ENCODE data around the gene MCU. TPM values are rescaled to one million over a fixed set of nuclear protein-coding genes. Genes with fewer than 3 reads are reported as not detected.
"Not testable (repeated sequence)": the region's sequence is repeated elsewhere in the genome, so short reads cannot be mapped to it uniquely, and the experiment has no call there.

The MCU gene
- total and polyA plus RNA-seq, 7 donors = 32.4 to 118 (median 66.1) TPM

DNA sequence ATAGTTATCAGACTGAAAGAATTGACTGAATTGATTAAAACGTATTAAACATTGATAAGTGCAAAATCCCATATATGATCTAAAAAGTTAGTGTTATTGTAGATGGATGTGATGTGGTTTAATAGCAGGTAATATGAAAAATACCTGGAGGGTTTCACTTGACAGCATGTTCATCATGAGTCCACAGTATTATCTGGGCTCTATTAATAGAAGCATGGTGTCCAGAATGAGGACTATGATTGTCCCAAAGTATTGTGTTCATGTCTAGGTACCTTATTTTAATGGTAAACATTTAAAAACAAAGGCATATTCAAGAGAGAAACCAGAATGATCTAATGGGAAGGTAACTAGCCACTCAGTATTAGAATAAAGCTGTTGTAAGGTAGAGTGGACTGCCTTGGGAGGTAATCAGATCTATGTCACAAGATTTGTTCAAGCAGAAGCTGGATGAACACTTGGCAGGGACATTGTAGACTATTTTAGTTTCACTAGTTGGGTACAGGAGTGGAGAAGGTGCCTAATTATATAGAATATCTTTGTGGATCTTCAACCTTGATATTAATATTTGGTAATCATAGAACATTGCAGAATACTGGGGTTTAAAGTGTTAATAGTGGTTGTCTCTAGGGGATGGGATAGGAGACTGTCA, 43.5 kb downstream of the MCU start:
- no peak for DNase-seq
- 92 to 100% (median 94%) methylated on average over 1 of the region's 1 CpG for WGBS, 3 donors
- intact Hi-C loops (cut with DNase I) = loop anchor here in 1 of 2 donors (5.0 kb wide), 1 partner anchor 43 kb away; the partner anchor contains the start of gene MCU

GRCh38 chr10:72736176-72736827, 44.4 kb downstream of the MCU start:
- Histone ChIP-seq H3K27me3 (ENCODE audit: insufficient read depth in 3 of 3, low read length in 2 of 3) (no peaks in the 10 kb centered on the region), H3K4me3 (peak overlapping the region; percentile 34), H3K36me3 (ENCODE audit: insufficient read depth in 1 of 2, low read depth in 1 of 2) (no peaks in the 10 kb centered on the region), H3K4me1 (peaks cover 70% of the 10 kb centered on the region), H3K27ac (peak overlapping the region; percentile 84), H3K9me3 (no peaks in the 10 kb centered on the region)
- ATAC-seq = no peak
- intact Hi-C loops (cut with DNase I) = loop anchor here in 1 of 2 donors (5.0 kb wide), 1 partner anchor 44 kb away; the partner anchor contains the start of gene MCU
- DNase-seq = no peak
- WGBS, 3 donors = 25 to 41% (median 36%) methylated on average over 1 of the region's 1 CpG
- TF ChIP-seq, protein P1, sequence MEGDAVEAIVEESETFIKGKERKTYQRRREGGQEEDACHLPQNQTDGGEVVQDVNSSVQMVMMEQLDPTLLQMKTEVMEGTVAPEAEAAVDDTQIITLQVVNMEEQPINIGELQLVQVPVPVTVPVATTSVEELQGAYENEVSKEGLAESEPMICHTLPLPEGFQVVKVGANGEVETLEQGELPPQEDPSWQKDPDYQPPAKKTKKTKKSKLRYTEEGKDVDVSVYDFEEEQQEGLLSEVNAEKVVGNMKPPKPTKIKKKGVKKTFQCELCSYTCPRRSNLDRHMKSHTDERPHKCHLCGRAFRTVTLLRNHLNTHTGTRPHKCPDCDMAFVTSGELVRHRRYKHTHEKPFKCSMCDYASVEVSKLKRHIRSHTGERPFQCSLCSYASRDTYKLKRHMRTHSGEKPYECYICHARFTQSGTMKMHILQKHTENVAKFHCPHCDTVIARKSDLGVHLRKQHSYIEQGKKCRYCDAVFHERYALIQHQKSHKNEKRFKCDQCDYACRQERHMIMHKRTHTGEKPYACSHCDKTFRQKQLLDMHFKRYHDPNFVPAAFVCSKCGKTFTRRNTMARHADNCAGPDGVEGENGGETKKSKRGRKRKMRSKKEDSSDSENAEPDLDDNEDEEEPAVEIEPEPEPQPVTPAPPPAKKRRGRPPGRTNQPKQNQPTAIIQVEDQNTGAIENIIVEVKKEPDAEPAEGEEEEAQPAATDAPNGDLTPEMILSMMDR (IDR thresholded peaks at IDR 0.05) = no peak

More for the DNA sequence above, 43.5 kb downstream of the MCU start:
- peak; percentile 66 to 87 (median 82) for ATAC-seq
- Histone ChIP-seq H3K36me3 (ENCODE audit: insufficient read depth in 1 of 2, low read depth in 1 of 2) (no peaks in the 10 kb centered on the region), H3K27me3 (ENCODE audit: insufficient read depth in 3 of 3, low read length in 2 of 3) (no peaks in the 10 kb centered on the region), H3K9me3 (no peaks in the 10 kb centered on the region), H3K4me1 (peaks cover 66% of the 10 kb centered on the region), H3K4me3 (peak overlapping the region; percentile 34), H3K27ac (peak overlapping the region; percentile 84)
- TF ChIP-seq, protein P1 (IDR thresholded peaks at IDR 0.05) = no peak

DNA sequence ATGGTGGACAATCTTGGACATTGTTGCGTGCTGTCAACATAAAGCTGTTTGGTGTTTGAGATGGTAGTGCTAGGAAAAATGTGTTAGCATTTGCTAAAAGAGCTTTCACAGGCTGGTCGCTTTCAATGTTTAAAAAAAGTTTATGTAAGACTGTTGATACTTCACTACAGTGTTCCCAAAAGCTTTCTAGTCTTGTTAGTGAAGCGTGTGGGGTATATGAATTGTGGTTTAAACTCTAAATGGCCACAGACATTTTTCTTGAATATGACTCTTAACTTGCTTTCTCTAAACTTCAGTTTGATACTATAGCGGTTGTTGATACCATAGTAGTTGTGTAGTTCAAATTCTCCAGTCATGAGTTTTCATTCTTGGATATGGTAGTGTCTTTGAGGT, 44.9 kb downstream of the MCU start:
- H3K9me3 ChIP-seq = no peaks in the 10 kb centered on the region
- peaks cover 75% of the 10 kb centered on the region for H3K4me1 ChIP-seq
- ATAC-seq = no peak
- no peaks in the 10 kb centered on the region for H3K27me3 ChIP-seq (ENCODE audit: insufficient read depth in 3 of 3, low read length in 2 of 3)
- H3K36me3 ChIP-seq (ENCODE audit: insufficient read depth in 1 of 2, low read depth in 1 of 2) = no peaks in the 10 kb centered on the region
- H3K4me3 ChIP-seq = peak overlapping the region; percentile 34
- intact Hi-C loops (cut with DNase I) = loop anchor here in 1 of 2 donors (5.0 kb wide), 1 partner anchor 45 kb away; the partner anchor contains the start of gene MCU
- 81 to 91% (median 87%) methylated on average over 4 of the region's 4 CpGs for WGBS, 3 donors
- TF ChIP-seq, protein P1 (IDR thresholded peaks at IDR 0.05) = no peak
- peak overlapping the region; percentile 84 for H3K27ac ChIP-seq
- no peak for DNase-seq

DNA sequence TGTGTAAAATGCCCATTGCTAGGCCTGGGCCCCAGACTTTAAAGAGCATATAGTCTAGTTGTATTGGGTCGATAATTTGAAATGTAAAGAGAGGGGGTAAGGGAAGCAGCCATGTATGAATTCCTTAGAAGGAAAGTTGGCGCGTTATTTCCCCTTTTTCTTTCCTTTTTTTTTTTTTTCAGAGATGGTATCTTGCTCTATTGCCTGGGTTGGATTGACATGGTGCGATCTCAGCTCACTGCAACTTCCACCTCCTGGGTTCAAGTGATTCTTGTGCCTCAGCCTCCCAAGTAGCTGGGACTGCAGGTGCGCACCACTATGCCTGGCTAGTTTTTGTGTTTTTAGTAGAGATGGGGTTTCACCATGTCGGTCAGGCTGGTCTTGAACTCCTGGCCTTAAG, 45.4 kb downstream of the MCU start:
- 91 to 96% (median 92%) methylated on average over 6 of the region's 6 CpGs for WGBS, 3 donors
- intact Hi-C loops (cut with DNase I) = loop anchor here in 1 of 2 donors (5.0 kb wide), 1 partner anchor 45 kb away; the partner anchor contains the start of gene MCU
- H3K27me3 ChIP-seq (ENCODE audit: insufficient read depth in 3 of 3, low read length in 2 of 3); H3K9me3 ChIP-seq; ATAC-seq; H3K4me3 ChIP-seq; H3K36me3 ChIP-seq (ENCODE audit: insufficient read depth in 1 of 2, low read depth in 1 of 2); DNase-seq: not testable (repeated sequence)
- peaks cover 78% of the 10 kb centered on the region for H3K4me1 ChIP-seq
- H3K27ac ChIP-seq = peak overlapping the region; percentile 84

DNA sequence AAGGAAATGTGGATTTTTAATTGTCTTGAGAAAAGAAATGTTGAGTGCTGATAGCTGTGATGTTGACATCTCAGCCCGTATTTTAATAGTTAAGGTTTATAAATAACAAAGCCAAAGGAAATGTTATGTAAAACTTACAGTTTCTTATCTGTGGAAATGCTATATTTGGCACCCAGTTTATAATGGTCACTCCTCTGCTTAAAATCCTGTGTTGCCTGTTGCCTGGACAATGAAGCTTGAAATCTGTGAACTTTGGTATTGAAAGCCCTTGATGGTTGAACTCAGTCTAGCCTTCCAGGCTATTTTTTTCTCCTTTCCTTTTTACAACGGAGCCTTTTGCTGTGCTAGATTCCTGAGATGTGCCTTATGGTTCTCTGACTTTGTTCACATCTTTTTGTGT, 46.5 kb downstream of the MCU start:
- ATAC-seq (no peak), DNase-seq (no peak)
- peak overlapping the region; percentile 25 for H3K4me3 ChIP-seq
- H3K27me3 ChIP-seq (ENCODE audit: insufficient read depth in 3 of 3, low read length in 2 of 3) = no peaks in the 10 kb centered on the region
- peaks cover 0 to 4% of the 10 kb centered on the region in 2 donors for H3K36me3 ChIP-seq (ENCODE audit: insufficient read depth in 1 of 2, low read depth in 1 of 2)
- intact Hi-C loops (cut with DNase I) = loop anchor here in 1 of 2 donors (5.0 kb wide), 1 partner anchor 46 kb away; the partner anchor contains the start of gene MCU
- H3K27ac ChIP-seq = peak overlapping the region; percentile 82
- H3K9me3 ChIP-seq = no peaks in the 10 kb centered on the region
- TF ChIP-seq, protein P1 (IDR thresholded peaks at IDR 0.05) = no peak
- peaks cover 78% of the 10 kb centered on the region for H3K4me1 ChIP-seq
- 6 to 9% (median 8%) methylated on average over 2 of the region's 2 CpGs for WGBS, 3 donors
